HG02884 (cell line): Measurements from ENCODE around the gene TRIM17.

ENCODE experiments used
- ATAC-seq: cut with Tn5 transposase; IDR thresholded peaks from one replicate; pipeline ENCODE4 v1.9.1; 2021; ENCODE audit warnings: mild to moderate bottlenecking, moderate library complexity; ENCODE audit not compliant: unreplicated experiment

Gene TRIM17

DNA sequence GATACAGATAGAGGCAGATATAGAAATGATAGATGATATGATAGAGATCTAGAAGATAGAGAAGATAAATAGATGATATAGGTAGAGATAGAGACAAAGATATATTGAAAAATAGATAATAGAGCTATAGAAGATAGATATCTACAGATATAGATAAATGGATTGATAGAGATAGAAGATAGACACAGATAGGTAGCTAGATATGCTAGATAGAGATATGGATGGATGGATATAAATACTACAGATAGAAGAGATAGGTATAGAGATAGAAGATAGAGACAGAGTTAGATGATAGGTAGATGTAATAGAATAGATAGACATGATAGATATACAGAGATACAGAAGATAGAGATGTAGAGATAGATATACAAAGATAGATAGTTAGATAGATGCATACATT, 31.4 kb downstream of the TRIM17 start:
- no peak for ATAC-seq

GRCh38 chr1:228383773-228384172, 32.9 kb downstream of the TRIM17 start:
- no peak for ATAC-seq

- ATAC-seq = no peak
Observed at GRCh38 chr1:228381356-228381755, 35.3 kb downstream of the TRIM17 start.

- no peak for ATAC-seq
Observed at GRCh38 chr1:228379666-228380065, 37.0 kb downstream of the TRIM17 start.

GRCh38 chr1:228378873-228379460, 37.7 kb downstream of the TRIM17 start:
- no peak for ATAC-seq

DNA sequence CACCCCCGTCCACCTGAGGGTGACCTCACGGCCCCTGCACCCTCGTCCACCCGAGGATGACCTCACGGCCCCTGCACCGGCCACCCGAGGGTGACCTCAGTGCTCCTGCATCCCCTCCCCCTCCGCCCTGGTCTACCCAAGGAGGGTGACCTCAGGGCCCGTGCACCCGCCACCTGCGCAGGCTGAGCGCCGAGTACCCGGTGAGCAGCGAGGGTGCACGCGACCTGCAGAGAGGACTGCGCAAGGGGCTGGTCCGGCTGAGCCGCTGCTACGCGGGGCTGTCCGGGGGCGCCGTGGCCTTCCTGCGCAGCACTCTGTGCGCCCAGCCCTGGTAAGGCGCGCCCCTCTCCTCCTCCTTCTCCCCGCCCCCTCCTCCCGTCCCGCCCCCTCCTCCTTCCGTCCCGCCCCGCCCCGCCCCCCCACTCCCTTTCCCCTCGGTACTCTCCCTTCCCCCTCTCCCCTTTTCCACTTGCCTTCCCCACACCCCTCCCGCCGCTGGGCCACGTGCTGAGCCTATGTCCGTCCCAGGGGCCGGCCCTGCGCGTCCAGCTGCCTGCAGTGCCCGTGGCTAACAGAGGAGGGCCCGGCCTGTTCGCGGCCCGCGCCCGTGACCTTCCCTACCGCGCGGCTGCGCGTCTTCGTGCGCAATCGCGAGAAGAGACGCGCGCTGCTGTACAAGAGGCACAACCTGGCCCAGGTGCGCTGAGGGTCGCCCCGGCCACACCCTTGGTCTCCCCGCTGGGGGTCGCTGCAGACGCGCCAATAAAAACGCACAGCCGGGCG, 38.4 kb downstream of the TRIM17 start:
- ATAC-seq = no peak

DNA sequence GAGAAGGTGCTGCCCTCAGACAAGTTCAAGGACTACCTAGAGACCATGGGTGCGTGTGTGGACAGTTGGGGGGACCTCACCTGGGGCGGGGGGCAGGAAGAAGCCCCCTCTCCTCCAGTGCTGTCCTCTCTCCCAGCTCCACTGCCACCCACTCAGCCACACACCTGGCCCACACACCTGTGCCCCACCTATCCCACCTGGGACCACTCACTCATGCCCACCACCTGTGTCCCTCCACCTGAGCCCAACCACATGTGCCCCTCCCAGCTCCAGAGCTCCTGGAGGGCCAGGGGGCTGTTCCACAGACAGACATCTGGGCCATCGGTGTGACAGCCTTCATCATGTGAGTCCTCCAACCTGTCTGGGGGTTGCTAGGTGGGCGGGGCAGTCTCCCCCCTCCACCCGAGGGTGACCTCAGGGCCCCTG, 39.0 kb downstream of the TRIM17 start:
- no peak for ATAC-seq

GRCh38 chr1:228376651-228377631, 39.7 kb downstream of the TRIM17 start:
- ATAC-seq = no peak

DNA sequence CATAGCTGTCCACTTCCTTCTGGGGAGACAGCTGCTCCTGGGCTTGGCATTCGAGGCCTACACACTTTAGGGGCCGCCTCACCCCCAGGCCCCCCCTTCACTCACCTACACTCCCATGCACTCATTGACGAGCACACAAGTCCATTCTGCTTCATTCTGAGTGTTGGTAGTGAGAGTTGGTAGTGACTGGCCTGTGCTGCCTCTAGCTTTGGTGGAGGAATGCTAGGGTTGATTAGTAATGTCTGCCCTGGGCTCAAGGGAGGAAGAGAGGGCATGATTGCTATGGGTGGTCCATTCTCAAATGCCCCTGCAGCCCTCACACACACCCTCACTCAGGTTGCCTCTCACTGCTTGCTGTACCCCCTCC, 40.4 kb downstream of the TRIM17 start:
- ATAC-seq = no peak

GRCh38 chr1:228375578-228376261, 40.9 kb downstream of the TRIM17 start:
- no peak for ATAC-seq

DNA sequence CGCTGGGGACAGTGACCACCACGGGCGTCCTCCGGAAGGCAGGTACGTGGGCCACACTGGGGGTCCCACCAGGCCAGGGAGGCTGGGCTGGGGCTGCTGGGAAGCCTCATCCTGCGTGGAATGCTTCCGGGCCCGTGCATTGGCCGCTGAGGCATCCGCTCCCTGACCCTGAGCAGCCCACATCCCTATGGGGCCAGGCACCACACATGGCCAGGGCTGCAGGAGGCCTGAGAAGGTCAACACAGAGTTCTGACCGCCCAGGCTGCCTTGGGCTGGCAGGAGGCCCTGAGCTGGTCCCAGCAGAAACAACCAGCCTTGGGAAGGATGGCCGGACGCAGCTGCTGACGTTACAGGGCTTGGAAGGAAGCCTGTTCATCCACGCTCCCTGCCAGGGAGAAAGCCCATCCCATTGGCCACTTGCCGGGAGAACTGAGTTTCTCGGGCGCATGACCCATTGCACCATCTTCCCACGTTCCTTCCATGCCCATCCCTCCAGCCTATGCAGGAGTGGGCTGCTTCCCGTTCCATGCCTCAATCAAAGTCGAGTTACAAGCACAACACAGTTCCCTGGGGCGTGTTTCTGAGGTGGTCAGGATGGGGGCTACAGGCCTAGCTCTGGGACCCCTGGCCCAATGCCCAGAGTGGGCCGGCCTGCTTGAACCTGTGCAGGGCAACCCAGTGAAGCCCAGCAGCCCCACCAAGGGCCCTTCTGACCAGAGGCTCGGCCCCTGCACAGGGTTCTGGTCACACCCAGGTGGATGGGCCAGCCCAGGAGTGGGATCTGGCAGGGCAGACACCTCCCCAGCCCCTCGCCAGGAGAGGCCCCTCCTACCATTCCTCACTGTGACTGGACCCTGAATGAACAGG, 41.7 kb downstream of the TRIM17 start:
- ATAC-seq = no peak

DNA sequence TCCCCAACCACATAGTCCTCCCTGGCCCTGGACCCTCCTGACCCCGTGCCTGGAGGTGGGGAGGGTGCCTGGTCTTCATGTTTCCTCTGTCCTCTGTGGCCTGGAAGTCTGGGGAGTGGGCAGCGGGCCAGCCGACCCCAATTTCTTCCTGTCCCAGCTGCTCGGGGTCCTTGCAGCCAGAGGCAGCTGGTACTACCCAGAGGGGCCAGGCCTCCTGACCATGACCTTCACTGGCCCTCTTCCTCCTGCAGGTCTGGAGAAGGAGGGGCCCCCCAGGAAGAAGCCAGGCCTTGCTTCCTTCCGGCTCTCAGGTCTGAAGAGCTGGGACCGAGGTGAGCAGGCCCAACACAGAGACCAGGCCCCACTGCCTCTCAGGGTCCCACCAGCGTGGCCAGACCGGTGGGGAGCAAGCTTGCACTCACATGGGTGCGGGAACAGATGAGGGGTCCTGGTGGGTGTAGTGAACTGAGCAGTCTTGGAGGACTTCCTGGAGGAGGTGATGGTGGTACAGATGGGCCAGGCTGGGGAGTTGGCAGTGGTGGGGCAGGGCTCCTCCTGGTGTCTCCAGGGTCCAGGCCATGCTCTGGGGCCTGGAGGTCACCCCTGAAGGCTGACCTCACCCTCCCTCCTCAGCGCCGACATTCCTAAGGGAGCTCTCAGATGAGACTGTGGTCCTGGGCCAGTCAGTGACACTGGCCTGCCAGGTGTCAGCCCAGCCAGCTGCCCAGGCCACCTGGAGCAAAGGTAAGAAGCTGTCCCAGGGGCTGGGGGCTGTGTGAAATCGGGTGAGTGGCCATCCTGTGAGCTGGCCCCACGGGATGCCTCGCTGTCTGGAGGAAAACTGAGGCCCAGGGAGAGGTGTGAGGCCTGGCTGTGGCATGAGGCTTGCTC, 42.7 kb downstream of the TRIM17 start:
- no peak for ATAC-seq

DNA sequence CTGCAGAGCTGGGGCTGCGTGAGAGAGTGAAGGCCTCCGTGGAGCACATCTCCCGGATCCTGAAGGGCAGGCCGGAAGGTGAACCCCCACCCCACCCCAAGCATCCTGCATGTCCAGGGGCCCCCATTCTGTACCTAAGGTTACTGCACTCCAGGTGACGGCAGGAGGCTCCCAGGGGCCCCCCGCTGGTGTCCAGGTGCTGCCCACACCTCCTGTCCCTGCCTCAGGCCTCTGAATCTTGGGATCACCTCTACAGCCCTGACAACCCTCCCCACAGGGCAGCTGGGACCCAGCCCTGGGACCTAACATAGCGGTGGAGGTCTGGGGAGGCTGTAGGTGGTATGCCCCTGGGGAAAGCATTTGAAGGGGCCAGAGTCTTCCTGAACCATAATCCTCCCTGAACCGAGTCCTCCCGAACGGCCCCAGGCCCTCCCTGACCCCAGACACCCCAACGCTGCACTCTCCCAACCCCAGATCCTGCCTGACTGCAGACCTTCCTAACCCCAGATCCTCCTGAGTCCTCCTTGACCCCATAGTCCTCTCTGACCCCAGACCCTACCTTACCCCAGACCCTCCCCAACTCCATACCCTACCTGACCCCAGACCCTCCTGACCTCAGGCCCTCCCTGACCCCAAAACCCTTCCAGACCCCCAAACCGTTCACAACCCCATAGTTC, 43.5 kb downstream of the TRIM17 start:
- ATAC-seq = no peak

DNA sequence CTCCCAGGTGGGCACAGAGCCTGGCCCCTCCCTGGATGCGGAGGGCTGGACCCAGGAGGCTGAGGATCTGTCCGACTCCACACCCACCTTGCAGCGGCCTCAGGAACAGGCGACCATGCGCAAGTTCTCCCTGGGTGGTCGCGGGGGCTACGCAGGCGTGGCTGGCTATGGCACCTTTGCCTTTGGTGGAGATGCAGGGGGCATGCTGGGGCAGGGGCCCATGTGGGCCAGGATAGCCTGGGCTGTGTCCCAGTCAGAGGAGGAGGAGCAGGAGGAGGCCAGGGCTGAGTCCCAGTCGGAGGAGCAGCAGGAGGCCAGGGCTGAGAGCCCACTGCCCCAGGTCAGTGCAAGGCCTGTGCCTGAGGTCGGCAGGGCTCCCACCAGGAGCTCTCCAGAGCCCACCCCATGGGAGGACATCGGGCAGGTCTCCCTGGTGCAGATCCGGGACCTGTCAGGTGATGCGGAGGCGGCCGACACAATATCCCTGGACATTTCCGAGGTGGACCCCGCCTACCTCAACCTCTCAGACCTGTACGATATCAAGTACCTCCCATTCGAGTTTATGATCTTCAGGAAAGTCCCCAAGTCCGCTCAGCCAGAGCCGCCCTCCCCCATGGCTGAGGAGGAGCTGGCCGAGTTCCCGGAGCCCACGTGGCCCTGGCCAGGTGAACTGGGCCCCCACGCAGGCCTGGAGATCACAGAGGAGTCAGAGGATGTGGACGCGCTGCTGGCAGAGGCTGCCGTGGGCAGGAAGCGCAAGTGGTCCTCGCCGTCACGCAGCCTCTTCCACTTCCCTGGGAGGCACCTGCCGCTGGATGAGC, 44.3 kb downstream of the TRIM17 start:
- no peak for ATAC-seq

- ATAC-seq = no peak
Observed at GRCh38 chr1:228371741-228372182, 44.9 kb downstream of the TRIM17 start.

- no peak for ATAC-seq
Observed at GRCh38 chr1:228370941-228371740, 45.5 kb downstream of the TRIM17 start.
